ENCODE results near the gene MRPS9. TPM values are rescaled to one million over a fixed set of nuclear protein-coding genes. Genes with fewer than 3 reads are reported as not detected.

MRPS9 gene
- total and polyA plus RNA-seq, 9 of the 15 experiments (the other 6 are each of a cell fraction or from before 2014, with no cell fraction given): 46.2 to 143 (median 65.6) TPM

DNA sequence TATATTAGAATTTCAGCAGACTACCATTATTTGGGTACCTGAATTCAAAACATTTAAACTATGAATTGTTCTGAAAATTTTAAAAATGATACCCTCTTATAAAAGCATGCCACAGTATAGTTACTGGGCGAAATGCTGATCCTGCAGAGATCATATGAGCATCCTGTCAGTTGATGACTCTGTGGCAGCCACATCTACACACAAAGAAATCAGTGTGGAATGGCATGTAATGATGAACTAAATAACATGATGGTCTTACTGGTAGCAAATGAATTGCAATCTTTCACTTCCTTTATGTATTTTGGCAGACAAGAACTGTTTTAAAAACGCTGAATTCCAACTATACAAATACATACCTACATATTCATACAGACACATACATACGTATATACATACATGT lies 38.3 kb downstream of the MRPS9 start:
- Histone ChIP-seq H3K4me1 (replicated peaks in 1 of 2; ENCODE audit: control insufficient read depth in 2 of 2, insufficient read depth in 2 of 2, low read length in 2 of 2) (no peaks in the 10 kb centered on the region), H3K79me2 (ENCODE audit: control insufficient read depth, insufficient read depth, low read length) (no peaks in the 10 kb centered on the region), H3K36me3 (ENCODE audit: control insufficient read depth, insufficient read depth, low read length) (peaks cover 9% of the 10 kb centered on the region; the same call in 2 of the 3 replicates), H3K27me3 (ENCODE audit: control insufficient read depth in 2 of 2, insufficient read depth in 2 of 2, low read length in 2 of 2) (no peaks in the 10 kb centered on the region), H3K27ac (ENCODE audit: extremely low read depth, low read depth, low read length) (no peak overlapping the region), H4K20me1 (replicated peaks; ENCODE audit: control insufficient read depth, insufficient read depth, low read length) (no peaks in the 10 kb centered on the region), H3K9me3 (replicated peaks; ENCODE audit: control insufficient read depth, insufficient read depth, low read depth, low read length) (no peaks in the 10 kb centered on the region), H2AFZ (ENCODE audit: low read depth, low read length) (no peak overlapping the region), H3K9me1 (ENCODE audit: control insufficient read depth, insufficient read depth, low read length) (no peaks in the 10 kb centered on the region), H3K4me2 (ENCODE audit: insufficient read depth, low read length) (no peak overlapping the region), H3K9ac (ENCODE audit: insufficient read depth in 1 of 2, low read depth in 2 of 2, low read length in 2 of 2) (no peak overlapping the region), H3K4me3 (no peak overlapping the region)
- TF ChIP-seq TEAD1 (CRISPR knock-in tag; IDR thresholded peaks at IDR 0.05) (no peak), JUNB (CRISPR knock-in tag; conservative IDR thresholded peaks at IDR 0.05) (no peak), ZNF347 (CRISPR knock-in tag; IDR thresholded peaks at IDR 0.05; ENCODE audit: low read depth) (no peak), NEUROD1 (IDR thresholded peaks at IDR 0.05; ENCODE audit: borderline replicate concordance, low read depth, low read length, partially characterized antibody) (no peak), ZNF431 (CRISPR knock-in tag; IDR thresholded peaks at IDR 0.05) (no peak), KHSRP (IDR thresholded peaks at IDR 0.05) (no peak), MAZ (CRISPR knock-in tag; conservative IDR thresholded peaks at IDR 0.05 in 1 of 2, IDR thresholded peaks at IDR 0.05 in 1 of 2) (no peak)
- TF ChIP-seq, protein P1, sequence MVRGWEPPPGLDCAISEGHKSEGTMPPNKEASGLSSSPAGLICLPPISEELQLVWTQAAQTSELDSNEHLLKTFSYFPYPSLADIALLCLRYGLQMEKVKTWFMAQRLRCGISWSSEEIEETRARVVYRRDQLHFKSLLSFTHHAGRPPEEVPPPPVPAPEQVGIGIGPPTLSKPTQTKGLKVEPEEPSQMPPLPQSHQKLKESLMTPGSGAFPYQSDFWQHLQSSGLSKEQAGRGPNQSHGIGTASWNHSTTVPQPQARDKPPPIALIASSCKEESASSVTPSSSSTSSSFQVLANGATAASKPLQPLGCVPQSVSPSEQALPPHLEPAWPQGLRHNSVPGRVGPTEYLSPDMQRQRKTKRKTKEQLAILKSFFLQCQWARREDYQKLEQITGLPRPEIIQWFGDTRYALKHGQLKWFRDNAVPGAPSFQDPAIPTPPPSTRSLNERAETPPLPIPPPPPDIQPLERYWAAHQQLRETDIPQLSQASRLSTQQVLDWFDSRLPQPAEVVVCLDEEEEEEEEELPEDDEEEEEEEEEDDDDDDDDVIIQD (CRISPR knock-in tag; IDR thresholded peaks at IDR 0.05): no peak
- ATAC-seq: no peak
- WGBS (ENCODE audit: insufficient coverage, low coverage, missing lambda C conversion rate): 90% methylated on average over 3 of the region's 3 CpGs
- BruUV-seq (replicated peaks): no TSS peak
- in situ Hi-C loops (cut with MboI): no loop called here
- POLR2A ChIA-PET: no interaction called here
- FAIRE-seq: no peak
- intact Hi-C loops (cut with micrococcal nuclease): no loop called here
- DNase-seq (ENCODE audit: extremely low read depth in 1 of 4, low spot score in 3 of 4): no peak
- CTCF ChIA-PET (ENCODE audit: low intra/inter-chr PET ratio): no interaction called here

All from K562 (cell line).